Astrocyte (in vitro differentiated cells and primary cell): Measurements from ENCODE around the gene THOP1. TPM values are rescaled to one million over a fixed set of nuclear protein-coding genes. Genes with fewer than 3 reads are reported as not detected.
A peak's percentile ranks its signal among the peaks of the same experiment; 100 is the strongest.

Source experiments
- DNase-seq: peaks from one replicate; pipeline ENCODE4 v3.0.0-alpha.2; 2010; ENCODE audit warnings: low read depth
- FAIRE-seq: peaks from 2 replicates; lab custom pipeline; 2011; peaks lifted over from hg19 to GRCh38; lab: Jason Lieb, UNC
- H2AFZ ChIP-seq: 2 replicates; pipeline ENCODE4 v1.6.0; 2012; ENCODE audit warnings: low read depth, low read length, inconsistent platforms
- H3K27ac ChIP-seq: 2 replicates; pipeline ENCODE4 v1.5.1; 2011; ENCODE audit warnings: low read depth, low read length, inconsistent platforms
- H3K27me3 ChIP-seq: 2 replicates; pipeline ENCODE4 v1.6.0; 2011; ENCODE audit warnings: low read length, inconsistent platforms; ENCODE audit not compliant: insufficient read depth
- H3K36me3 ChIP-seq: 2 replicates; pipeline ENCODE4 v1.5.1; 2011; ENCODE audit warnings: low read length, inconsistent platforms; ENCODE audit not compliant: insufficient read depth
- H3K4me1 ChIP-seq: 2 replicates; pipeline ENCODE4 v1.5.1; 2011; ENCODE audit warnings: low read length, inconsistent platforms; ENCODE audit not compliant: insufficient read depth
- H3K4me2 ChIP-seq: 2 replicates; pipeline ENCODE4 v1.6.0; 2012; ENCODE audit warnings: low read length, inconsistent platforms
- H3K4me3 ChIP-seq: 2 replicates; pipeline ENCODE4 v1.5.1; 2011; ENCODE audit warnings: low read depth, mild to moderate bottlenecking, low read length, inconsistent platforms; ENCODE audit not compliant: insufficient read depth
- H3K79me2 ChIP-seq: 2 replicates; pipeline ENCODE4 v1.6.0; 2012; ENCODE audit warnings: mild to moderate bottlenecking, low read length, inconsistent platforms; ENCODE audit not compliant: insufficient read depth
- H3K9ac ChIP-seq: 2 replicates; pipeline ENCODE4 v1.6.0; 2012; ENCODE audit warnings: mild to moderate bottlenecking, low read length, inconsistent platforms
- H3K9me3 ChIP-seq: 2 replicates; pipeline ENCODE4 v1.5.1; 2012; ENCODE audit warnings: low read depth, mild to moderate bottlenecking, low read length, inconsistent platforms; ENCODE audit not compliant: insufficient read depth
- H4K20me1 ChIP-seq: 2 replicates; pipeline ENCODE4 v1.6.0; 2012; ENCODE audit warnings: low read length, inconsistent platforms; ENCODE audit not compliant: insufficient read depth
- H3K27ac Mint-ChIP-seq: one replicate; pipeline ENCODE4 v1.8.0; 2021; ENCODE audit warnings: mild to moderate bottlenecking, mixed read lengths; ENCODE audit not compliant: unreplicated experiment
- H3K27me3 Mint-ChIP-seq: one replicate; pipeline ENCODE4 v1.8.0; 2021; ENCODE audit warnings: low read depth, mixed read lengths; ENCODE audit not compliant: unreplicated experiment
- H3K36me3 Mint-ChIP-seq: one replicate; pipeline ENCODE4 v1.8.0; 2021; ENCODE audit warnings: low read depth, mixed read lengths; ENCODE audit not compliant: unreplicated experiment
- H3K4me1 Mint-ChIP-seq: one replicate; pipeline ENCODE4 v1.8.0; 2021; ENCODE audit warnings: low read depth, mixed read lengths; ENCODE audit not compliant: unreplicated experiment
- H3K4me3 Mint-ChIP-seq: one replicate; pipeline ENCODE4 v1.8.0; 2021; ENCODE audit warnings: mild to moderate bottlenecking, moderate library complexity, mixed read lengths; ENCODE audit not compliant: unreplicated experiment
- H3K9me3 Mint-ChIP-seq: one replicate; pipeline ENCODE4 v1.8.0; 2021; ENCODE audit warnings: mild to moderate bottlenecking, mixed read lengths; ENCODE audit not compliant: unreplicated experiment
- EZH2 ChIP-seq: IDR thresholded peaks from 2 replicates; pipeline ENCODE4 v1.6.1; 2012; ENCODE audit warnings: mild to moderate bottlenecking, low read length, inconsistent platforms; ENCODE audit not compliant: insufficient read depth
- total RNA-seq: library from RNA; stranded (reverse); gene quantifications from 2 replicates; pipeline ENCODE4 v1.2.1, GENCODE V29; 2021
- TF ChIP-seq, protein P1 (sequence below): IDR thresholded peaks from 2 replicates; pipeline ENCODE4 v1.5.1; 2011; ENCODE audit warnings: low read depth, mild to moderate bottlenecking, inconsistent platforms, low read length, moderate library complexity; ENCODE audit not compliant: insufficient read depth

Gene THOP1
- total RNA-seq, 1 donor from 2014 or later, result 73.4 TPM

DNA sequence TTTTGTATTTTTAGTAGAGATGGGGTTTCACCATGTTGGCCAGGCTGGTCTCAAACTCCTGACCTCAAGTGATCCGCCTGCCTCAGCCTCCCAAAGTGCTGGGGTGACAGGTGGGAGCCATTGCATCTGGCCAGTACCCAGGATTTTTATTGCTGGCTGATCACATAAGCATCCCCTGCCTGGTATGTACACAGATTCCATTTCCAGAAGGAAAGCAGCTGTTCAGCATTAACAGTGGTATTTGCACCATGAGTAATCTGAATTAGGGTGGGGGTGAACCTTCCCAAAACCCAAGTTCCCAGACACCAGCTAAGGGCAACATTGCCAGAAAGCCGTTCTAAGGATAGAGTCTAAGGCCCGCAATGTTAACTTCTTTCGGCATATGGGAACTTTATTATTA is 63.3 kb downstream of the THOP1 start:
- no peak overlapping the region for H3K27ac Mint-ChIP-seq
- peaks cover 19% of the 10 kb centered on the region for H3K36me3 ChIP-seq
- peaks cover 33% of the 10 kb centered on the region for H3K9me3 ChIP-seq
- no peak overlapping the region for H3K4me3 Mint-ChIP-seq
- FAIRE-seq (no peak), DNase-seq (no peak)
- peaks cover 36% of the 10 kb centered on the region for H3K79me2 ChIP-seq
- H2AFZ ChIP-seq, result no peak overlapping the region
- H3K27ac ChIP-seq, result no peak overlapping the region
- H3K4me3 ChIP-seq, result no peak overlapping the region
- H3K36me3 Mint-ChIP-seq, result peaks cover 61% of the 10 kb centered on the region
- H3K4me2 ChIP-seq, result no peak overlapping the region
- H3K4me1 ChIP-seq, result no peaks in the 10 kb centered on the region
- H3K27me3 ChIP-seq, result no peaks in the 10 kb centered on the region
- H3K9me3 Mint-ChIP-seq, result peaks cover 59% of the 10 kb centered on the region
- peaks cover 15% of the 10 kb centered on the region for H4K20me1 ChIP-seq
- no peak overlapping the region for H3K9ac ChIP-seq
- H3K4me1 Mint-ChIP-seq, result no peaks in the 10 kb centered on the region
- H3K27me3 Mint-ChIP-seq, result no peaks in the 10 kb centered on the region
- TF ChIP-seq, protein P1, sequence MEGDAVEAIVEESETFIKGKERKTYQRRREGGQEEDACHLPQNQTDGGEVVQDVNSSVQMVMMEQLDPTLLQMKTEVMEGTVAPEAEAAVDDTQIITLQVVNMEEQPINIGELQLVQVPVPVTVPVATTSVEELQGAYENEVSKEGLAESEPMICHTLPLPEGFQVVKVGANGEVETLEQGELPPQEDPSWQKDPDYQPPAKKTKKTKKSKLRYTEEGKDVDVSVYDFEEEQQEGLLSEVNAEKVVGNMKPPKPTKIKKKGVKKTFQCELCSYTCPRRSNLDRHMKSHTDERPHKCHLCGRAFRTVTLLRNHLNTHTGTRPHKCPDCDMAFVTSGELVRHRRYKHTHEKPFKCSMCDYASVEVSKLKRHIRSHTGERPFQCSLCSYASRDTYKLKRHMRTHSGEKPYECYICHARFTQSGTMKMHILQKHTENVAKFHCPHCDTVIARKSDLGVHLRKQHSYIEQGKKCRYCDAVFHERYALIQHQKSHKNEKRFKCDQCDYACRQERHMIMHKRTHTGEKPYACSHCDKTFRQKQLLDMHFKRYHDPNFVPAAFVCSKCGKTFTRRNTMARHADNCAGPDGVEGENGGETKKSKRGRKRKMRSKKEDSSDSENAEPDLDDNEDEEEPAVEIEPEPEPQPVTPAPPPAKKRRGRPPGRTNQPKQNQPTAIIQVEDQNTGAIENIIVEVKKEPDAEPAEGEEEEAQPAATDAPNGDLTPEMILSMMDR, result no peak
- TF ChIP-seq EZH2, result no peak

DNA sequence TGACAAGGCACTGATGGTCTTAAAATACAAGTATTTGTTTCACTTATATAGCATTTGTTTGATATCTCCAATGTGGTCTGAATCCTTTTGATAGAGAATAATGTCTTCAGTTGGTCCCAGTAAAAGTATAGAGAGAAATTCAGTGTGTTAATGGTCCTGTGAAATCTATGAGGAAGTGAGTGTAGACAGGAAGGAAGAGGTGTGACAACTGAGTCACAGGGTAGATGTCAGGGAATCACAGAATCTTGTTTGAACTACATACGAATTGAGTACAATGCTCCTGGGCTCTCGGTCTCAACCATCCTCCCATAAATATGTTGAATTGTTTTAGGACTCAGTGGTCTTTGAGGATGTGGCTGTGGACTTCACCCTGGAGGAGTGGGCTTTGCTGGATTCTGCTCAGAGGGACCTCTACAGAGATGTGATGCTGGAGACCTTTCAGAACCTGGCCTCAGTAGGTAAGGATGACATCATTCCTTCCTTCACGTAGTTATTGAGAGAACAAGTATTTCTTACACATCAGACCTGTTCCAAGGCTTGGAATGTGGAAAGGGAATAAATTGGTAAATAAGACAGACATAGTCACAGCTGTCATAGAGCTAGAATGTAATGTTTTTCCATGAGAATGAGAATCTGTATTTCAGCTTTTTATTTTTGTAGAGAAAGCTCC is 65.1 kb downstream of the THOP1 start:
- no peak for DNase-seq
- H2AFZ ChIP-seq, result no peak overlapping the region
- Mint-ChIP-seq H3K36me3 (peaks cover 72% of the 10 kb centered on the region), H3K27me3 (no peaks in the 10 kb centered on the region), H3K4me3 (no peak overlapping the region), H3K4me1 (no peaks in the 10 kb centered on the region), H3K27ac (no peak overlapping the region), H3K9me3 (peaks cover 71% of the 10 kb centered on the region)
- TF ChIP-seq, protein P1, result no peak
- no peak for TF ChIP-seq EZH2
- no peak overlapping the region for H3K9ac ChIP-seq
- no peak for FAIRE-seq
- H3K9me3 ChIP-seq, result peaks cover 47% of the 10 kb centered on the region
- no peak overlapping the region for H3K4me3 ChIP-seq
- H3K27ac ChIP-seq, result no peak overlapping the region
- H4K20me1 ChIP-seq, result peaks cover 13% of the 10 kb centered on the region
- H3K36me3 ChIP-seq, result peaks cover 28% of the 10 kb centered on the region
- H3K27me3 ChIP-seq, result no peaks in the 10 kb centered on the region
- no peak overlapping the region for H3K4me2 ChIP-seq
- H3K79me2 ChIP-seq, result peaks cover 23% of the 10 kb centered on the region
- no peaks in the 10 kb centered on the region for H3K4me1 ChIP-seq

DNA sequence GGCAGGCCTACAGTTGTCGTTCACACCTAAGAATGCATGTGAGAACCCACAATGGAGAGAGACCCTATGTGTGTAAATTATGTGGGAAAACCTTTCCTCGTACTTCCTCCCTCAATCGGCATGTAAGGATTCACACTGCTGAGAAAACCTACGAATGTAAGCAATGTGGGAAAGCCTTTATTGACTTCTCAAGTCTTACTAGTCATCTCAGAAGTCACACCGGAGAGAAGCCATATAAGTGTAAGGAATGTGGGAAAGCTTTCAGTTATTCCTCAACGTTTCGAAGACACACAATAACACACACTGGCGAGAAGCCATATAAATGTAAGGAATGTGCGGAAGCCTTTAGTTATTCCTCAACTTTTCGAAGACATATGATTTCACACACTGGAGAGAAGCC is 67.3 kb downstream of the THOP1 start:
- Mint-ChIP-seq H3K27ac (no peak overlapping the region), H3K4me1 (no peaks in the 10 kb centered on the region), H3K27me3 (no peaks in the 10 kb centered on the region), H3K9me3 (peaks cover 69% of the 10 kb centered on the region), H3K36me3 (peaks cover 72% of the 10 kb centered on the region), H3K4me3 (no peak overlapping the region)
- TF ChIP-seq, protein P1, result no peak
- no peak for TF ChIP-seq EZH2
- Histone ChIP-seq H2AFZ (no peak overlapping the region), H3K27ac (no peak overlapping the region), H3K9ac (no peak overlapping the region), H3K4me1 (no peaks in the 10 kb centered on the region), H3K36me3 (peaks cover 28% of the 10 kb centered on the region), H4K20me1 (peaks cover 5% of the 10 kb centered on the region), H3K4me3 (peak overlapping the region; percentile 8), H3K4me2 (no peak overlapping the region), H3K27me3 (no peaks in the 10 kb centered on the region), H3K9me3 (peaks cover 60% of the 10 kb centered on the region), H3K79me2 (peaks cover 11% of the 10 kb centered on the region)
- FAIRE-seq (peak; percentile 13), DNase-seq (no peak)
